ENCODE results near the gene TRAPPC3L.

Gene TRAPPC3L

GRCh38 chr6:116556814-116557415 is 11.4 kb upstream of the TRAPPC3L start:
- no peak for DNase-seq

DNA sequence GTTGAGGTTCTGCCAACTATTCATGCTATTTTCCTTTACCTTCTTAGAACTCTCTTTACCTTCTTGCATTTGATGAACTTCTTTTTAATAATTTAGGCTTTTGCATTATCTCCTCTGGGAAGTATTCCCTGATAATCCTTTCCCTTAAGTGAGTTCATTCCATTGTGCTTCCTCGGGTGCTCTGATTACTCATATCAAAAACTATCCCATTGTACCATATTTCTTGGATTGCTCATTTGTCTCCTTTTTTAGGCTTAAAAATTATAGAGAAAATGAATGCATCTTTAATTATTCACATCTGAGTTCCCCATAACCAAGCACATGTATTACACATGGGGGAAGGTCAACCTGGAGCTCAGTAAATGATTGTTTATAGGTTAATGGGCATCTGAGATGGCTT is 10.6 kb upstream of the TRAPPC3L start:
- no peak for DNase-seq

- DNase-seq = no peak
These were observed 8.0 kb upstream of the TRAPPC3L start, which contains the start of gene CALHM4 for GRCh38 chr6:116553451-116553850. TSS of gene CALHM4 (plus strand) at chr6:116553751. CDS start at chr6:116553794, 43 bp downstream.

DNA sequence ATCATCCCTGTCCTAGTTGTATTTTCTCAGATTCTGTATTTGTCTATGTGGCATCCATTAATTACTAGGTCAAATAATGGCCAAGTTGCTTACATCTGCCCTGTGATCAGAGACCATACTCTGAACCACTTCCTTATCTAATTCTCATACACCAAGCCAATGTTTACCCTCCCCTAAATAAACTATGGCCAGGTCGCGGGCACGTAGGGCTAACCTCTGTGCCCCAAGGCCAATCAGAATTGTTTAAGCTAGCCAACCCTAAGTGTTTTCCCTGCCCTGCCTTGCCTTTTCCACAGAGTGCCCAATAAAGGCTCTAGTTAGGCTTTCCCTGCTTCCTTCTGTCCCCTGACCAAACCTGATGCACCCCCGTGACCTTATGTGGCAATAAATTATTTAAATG is 5.3 kb upstream of the TRAPPC3L start:
- no peak for DNase-seq

DNA sequence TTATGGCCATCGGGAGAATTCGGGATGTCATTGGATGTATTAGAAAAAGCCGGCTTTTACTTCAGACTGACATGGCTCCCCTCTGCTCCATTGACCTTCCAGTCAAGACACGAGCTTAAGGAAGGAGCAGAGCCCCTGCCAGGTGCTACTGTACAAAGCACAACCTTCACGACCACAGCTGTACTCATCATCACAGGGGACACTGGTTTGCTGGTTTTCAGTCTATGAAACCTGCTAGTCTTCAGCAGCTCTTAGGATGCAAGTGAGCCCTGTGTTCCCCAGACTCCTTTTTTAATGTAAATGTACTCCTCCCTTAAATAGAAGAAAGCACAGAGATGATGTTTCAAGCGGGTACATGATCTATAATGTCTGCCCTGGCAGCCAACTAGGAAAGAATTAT is 1.9 kb upstream of the TRAPPC3L start:
- no peak for DNase-seq

DNA sequence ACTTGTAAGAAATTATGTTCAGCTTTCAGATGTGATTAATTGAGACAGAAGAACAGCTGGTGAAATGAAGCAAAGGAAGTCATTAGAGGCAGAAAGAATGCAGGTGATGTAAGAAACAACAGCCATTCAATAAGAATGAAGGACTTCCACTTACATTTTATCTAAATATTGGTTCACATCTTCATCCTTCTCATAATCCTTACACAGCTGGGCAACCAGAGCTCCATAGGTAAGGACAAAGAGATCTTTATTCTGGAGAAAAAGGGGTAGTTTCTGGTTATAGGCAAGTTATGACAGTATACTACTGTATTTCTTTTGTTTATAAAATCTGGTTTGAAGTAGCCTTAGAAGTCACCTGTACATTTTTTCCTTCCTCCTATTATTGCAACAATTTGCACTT is 2.3 kb downstream of the TRAPPC3L start:
- DNase-seq = no peak

DNA sequence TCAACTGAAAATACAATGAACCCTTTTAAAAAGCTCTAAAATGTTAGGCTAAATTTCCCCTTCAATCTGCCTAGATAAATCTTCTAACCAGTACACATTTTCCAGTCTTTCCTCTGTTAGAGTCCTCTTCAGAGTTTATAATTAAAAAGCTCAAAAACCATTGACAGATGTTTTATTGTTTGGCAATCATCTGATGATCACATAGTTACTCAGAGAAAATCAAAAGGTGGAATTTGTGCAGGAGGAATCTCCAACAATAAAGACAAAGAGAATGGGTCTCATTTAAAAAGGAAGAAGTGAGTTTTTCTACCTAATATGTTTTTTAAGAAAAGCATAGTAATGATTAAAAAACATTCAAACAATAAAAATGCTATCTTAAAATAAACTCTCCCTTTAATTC is 3.1 kb downstream of the TRAPPC3L start:
- no peak for DNase-seq

GRCh38 chr6:116536216-116536621 is 9.3 kb downstream of the TRAPPC3L start:
- DNase-seq = no peak

DNA sequence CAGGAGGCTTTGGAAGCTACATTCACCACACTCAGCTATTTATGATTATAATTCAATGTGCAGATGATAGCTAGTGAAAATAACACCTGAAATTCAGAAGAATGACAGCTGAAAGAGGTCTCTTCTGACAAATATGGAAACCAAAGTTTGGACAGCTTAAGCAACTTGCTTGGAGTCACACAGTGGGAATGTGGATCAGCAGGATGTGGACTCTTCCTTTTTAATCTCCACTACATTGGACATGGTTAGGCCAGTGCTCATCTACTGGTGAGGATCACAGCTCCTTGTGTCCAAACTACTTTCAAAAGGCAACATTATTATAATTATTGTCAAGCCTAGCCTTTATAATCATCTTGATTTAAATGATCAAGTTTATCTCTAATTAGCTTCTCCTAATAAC is 10.4 kb downstream of the TRAPPC3L start:
- DNase-seq = no peak

GRCh38 chr6:116533233-116533957 is 12.1 kb downstream of the TRAPPC3L start:
- no peak for DNase-seq

DNA sequence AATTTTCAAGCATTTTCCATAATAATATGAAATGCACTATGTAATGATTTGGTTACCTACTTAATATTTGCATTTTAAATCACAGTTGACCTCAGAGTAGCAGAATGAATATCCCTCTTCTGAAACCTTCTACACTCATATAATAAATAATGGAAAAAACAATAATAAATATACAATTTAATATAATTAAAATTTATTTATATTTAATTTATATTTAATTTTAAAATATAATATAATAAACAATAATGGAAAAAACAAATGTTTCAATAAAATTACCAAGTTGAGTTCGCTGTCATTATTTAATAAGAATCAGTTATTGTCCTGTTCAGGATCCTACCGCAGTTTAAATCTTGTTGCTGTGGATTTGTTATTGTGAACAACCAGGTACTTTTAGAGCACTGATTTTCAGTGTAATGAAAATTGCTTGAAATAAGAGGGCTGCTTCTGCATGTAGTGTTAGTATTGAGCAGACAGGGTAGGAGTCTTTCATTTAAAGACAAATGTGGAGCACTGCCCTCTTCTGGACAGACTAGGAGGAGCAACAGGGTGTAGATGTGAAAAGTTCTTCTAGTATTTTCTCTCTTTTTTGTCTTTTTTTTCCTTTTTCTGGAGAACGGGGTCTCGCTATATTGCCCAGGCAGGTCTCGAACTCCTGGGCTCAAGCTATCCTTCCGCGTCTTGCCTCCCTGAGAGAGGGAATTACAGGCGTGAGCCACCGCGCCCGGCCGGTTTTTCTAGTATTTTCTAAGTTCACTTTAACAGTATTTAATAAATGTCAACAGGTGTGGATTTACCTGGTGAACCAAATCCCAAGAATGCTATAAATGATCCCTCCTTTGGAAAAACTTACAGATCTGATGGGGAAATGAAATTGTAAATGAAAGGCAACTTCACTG is 13.6 kb downstream of the TRAPPC3L start:
- peak; percentile 12 for DNase-seq

DNA sequence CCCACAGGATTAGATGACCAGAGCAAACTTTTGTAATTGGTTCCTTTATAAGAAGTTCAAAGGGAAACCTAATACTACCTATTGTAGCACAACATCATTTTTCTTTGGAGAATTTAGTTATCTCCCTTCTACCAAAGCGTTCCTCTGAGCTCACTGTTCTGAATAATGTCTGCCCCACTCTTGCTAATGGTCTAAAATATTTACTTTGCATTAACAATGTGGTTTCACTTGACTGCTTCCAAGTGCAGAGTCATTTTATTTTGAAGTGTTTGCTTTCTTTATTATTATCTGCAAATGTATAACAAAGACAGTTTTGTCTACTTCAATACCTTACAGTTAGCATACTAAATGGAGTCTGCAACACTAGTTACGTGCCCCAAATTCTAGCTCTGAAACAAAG is 15.0 kb downstream of the TRAPPC3L start:
- DNase-seq = no peak

GRCh38 chr6:116529466-116530290 is 15.8 kb downstream of the TRAPPC3L start:
- no peak for DNase-seq

DNA sequence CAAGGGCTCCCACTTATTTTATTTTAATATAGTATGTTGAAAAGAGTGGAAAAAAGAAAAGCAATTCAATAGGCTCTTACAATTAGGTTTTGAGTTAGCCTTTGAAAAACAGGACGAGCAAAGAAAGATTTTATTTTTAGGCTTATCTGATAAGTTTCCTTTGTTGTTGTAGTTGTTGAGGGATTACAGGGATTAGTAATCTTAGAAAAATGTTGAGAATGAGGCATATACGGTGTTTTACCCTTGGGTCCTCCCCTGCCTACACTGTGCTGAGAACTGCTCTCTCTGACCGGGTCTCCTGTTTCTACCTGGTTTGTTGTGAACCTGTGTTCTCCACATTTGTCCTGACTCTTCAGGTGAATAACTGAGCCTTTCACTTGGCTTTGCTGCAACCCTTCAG is 16.7 kb downstream of the TRAPPC3L start:
- DNase-seq = no peak

GRCh38 chr6:116528133-116528532 is 17.4 kb downstream of the TRAPPC3L start:
- DNase-seq = no peak

DNA sequence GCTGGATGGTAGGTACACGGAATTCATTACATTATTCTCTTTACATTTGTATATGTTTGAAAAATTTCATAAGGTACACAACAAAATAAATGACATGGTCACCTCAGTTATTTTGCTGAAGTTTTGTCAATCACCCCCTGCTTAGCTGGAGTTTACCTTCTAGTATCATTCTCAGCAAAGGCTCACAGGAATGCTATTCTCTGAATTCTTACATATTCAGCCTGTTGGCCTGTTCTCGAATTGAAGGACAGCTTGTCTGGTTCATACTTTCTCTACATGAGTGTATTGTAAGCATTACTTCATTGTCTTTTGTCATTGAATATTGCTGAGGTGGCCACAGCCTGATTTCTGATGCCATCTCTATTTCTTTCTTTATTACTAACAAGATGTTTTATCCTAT is 21.2 kb downstream of the TRAPPC3L start:
- no peak for DNase-seq

GRCh38 chr6:116522896-116523295 is 22.6 kb downstream of the TRAPPC3L start:
- no peak for DNase-seq

DNA sequence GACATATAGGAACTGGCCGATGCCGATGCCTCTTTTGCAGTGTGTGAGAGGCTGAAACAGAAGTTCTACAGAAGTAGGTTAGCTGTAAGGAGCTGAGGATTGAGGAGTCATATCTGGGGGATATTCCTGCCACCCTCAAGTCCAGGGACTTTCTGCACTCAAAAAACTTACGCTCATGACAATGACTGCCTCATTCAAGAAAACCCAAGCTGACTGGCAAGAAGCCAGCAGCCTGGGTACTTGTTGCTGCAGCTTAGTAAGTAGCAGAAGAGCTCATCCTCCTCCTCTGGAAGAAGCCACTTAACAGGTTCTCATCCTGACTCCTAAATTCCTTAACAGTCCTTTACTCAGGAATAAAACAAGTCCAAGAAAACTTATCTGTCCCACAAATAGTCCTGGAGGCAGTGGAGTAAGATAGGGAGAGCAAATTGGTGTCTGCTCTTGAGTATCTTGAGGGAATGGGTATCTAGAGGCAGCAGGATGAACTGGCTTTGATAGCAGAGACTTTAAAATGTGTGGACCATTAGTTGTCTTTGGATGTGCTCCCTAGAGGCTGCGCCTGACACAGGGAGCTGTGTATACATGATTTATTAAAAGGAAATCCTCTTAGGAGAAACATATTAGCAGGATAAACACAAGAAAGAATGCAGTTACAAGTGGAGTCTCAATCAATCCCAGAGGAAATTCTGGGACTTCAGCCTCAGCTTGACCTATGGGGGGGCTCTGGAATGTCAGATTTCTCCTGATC is 26.7 kb downstream of the TRAPPC3L start:
- DNase-seq = no peak

GRCh38 chr6:116515141-116515540 is 30.3 kb downstream of the TRAPPC3L start:
- DNase-seq = no peak

- DNase-seq = no peak
These were observed 31.4 kb downstream of the TRAPPC3L start for GRCh38 chr6:116514111-116514510.

DNA sequence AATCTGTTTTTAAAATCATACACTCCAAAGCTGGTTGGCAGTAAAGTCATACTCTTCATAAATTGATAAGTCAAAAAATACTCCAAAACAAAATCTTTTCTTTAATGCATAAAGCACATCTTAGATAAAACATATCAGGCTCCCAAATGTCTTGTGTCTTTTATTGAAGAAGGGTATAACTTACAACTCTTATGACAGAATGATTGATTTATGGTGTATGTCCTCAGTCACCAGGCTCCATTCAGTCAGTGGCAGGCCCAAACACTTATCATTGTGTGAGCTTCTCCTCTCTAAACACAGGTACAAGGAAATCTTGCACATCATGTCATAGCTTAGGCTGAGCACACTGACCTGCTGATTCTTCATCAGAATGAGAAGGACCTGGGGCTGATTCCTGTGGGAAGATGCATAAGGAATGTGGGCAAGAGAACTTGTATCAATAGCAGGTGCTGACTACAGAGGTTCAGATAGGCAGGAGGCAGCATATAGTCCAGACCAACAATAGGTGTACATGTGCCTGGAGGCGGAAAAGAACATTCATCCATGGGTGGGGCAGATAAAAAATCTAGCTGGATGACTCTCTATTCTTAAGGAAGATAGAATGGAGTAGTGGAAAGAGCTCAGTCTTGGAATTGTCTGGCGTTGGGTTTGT is 32.1 kb downstream of the TRAPPC3L start:
- DNase-seq = no peak

- DNase-seq = no peak
These were observed 32.8 kb downstream of the TRAPPC3L start for GRCh38 chr6:116512734-116513133.
